Ishikawa (cell line): ENCODE results near the gene INSYN2B.
A peak's percentile ranks its signal among the peaks of the same experiment; 100 is the strongest.

Source experiments
- CEBPB ChIP-seq: IDR thresholded peaks from 2 replicates; pipeline ENCODE4 v1.6.1; 2012
- CREB1 ChIP-seq: IDR thresholded peaks from 2 replicates; pipeline ENCODE4 v1.6.1; 2012; ENCODE audit warnings: low read depth
- EGR1 ChIP-seq: IDR thresholded peaks from 2 replicates; pipeline ENCODE4 v1.6.1; 2012
- EP300 ChIP-seq: IDR thresholded peaks from 2 replicates; pipeline ENCODE4 v1.6.1; 2012; ENCODE audit warnings: borderline replicate concordance
- FOXM1 ChIP-seq: IDR thresholded peaks from 2 replicates; pipeline ENCODE4 v1.6.1; 2012; ENCODE audit warnings: low read depth, borderline replicate concordance
- NFIC ChIP-seq: IDR thresholded peaks from 2 replicates; pipeline ENCODE4 v1.6.1; 2012
- RAD21 ChIP-seq: IDR thresholded peaks from 2 replicates; pipeline ENCODE4 v1.6.1; 2012; ENCODE audit warnings: low read depth
- TAF1 ChIP-seq: IDR thresholded peaks from 2 replicates; pipeline ENCODE4 v1.6.1; 2012; ENCODE audit warnings: low read depth, mild to moderate bottlenecking
- TCF12 ChIP-seq: IDR thresholded peaks from 2 replicates; pipeline ENCODE4 v1.6.1; 2012; ENCODE audit warnings: low read depth
- TEAD4 ChIP-seq: IDR thresholded peaks from 2 replicates; pipeline ENCODE4 v1.6.1; 2012
- YY1 ChIP-seq: IDR thresholded peaks from 2 replicates; pipeline ENCODE4 v1.6.1; 2012; ENCODE audit warnings: low read depth
- ZBTB7A ChIP-seq: IDR thresholded peaks from 2 replicates; pipeline ENCODE4 v1.6.1; 2012; ENCODE audit warnings: low read depth
- TF ChIP-seq, protein P1 (sequence below): IDR thresholded peaks from 2 replicates; pipeline ENCODE4 v1.6.1; 2012; ENCODE audit warnings: low read depth, mild to moderate bottlenecking
- TF ChIP-seq, protein P2 (sequence below): IDR thresholded peaks from 2 replicates; pipeline ENCODE4 v1.6.1; 2012
- TF ChIP-seq, protein P3 (sequence below): IDR thresholded peaks from 2 replicates; pipeline ENCODE4 v1.6.1; 2012

Gene INSYN2B

DNA sequence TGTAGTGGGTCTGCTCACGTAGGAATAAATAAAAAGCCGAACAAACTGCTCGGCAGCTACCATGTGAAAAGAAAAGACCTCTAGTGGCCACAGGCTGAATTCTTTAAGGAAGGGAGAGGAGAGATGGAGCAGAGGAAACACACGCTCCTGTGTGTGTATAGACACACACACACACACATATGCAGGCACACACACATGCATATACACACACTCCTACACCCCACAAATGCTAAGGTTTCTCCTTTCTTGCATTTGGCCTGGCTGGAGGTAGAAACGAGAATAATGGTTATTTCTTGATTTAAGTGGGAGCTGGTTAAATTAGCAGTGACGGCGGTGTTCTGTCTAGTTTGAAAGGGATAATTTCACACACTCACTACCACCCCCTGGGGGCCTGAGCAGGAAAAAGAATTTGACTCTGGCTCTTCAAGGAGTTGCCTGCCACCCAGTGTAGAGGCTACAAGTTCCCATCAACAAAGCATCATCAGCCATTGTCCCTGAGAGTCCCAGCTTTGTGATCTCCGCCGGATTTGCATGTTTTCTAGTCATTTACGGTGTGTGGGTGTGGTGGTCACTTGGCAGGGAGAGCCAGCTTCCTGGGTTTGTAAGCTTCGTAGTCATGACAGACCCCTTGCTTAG, at the start of gene INSYN2B:
Gene INSYN2B, minus strand, starts transcription at position 78 of the 636 bp plus-strand sequence. CDS start 96,597 bp downstream, outside the sequence.
- peak; percentile 28; the same call in 1 of the 2 replicates for TF ChIP-seq RAD21
- TF ChIP-seq TEAD4 = no peak
- TF ChIP-seq FOXM1 = no peak
- no peak for TF ChIP-seq EGR1
- no peak for TF ChIP-seq CEBPB
- TF ChIP-seq, protein P1, sequence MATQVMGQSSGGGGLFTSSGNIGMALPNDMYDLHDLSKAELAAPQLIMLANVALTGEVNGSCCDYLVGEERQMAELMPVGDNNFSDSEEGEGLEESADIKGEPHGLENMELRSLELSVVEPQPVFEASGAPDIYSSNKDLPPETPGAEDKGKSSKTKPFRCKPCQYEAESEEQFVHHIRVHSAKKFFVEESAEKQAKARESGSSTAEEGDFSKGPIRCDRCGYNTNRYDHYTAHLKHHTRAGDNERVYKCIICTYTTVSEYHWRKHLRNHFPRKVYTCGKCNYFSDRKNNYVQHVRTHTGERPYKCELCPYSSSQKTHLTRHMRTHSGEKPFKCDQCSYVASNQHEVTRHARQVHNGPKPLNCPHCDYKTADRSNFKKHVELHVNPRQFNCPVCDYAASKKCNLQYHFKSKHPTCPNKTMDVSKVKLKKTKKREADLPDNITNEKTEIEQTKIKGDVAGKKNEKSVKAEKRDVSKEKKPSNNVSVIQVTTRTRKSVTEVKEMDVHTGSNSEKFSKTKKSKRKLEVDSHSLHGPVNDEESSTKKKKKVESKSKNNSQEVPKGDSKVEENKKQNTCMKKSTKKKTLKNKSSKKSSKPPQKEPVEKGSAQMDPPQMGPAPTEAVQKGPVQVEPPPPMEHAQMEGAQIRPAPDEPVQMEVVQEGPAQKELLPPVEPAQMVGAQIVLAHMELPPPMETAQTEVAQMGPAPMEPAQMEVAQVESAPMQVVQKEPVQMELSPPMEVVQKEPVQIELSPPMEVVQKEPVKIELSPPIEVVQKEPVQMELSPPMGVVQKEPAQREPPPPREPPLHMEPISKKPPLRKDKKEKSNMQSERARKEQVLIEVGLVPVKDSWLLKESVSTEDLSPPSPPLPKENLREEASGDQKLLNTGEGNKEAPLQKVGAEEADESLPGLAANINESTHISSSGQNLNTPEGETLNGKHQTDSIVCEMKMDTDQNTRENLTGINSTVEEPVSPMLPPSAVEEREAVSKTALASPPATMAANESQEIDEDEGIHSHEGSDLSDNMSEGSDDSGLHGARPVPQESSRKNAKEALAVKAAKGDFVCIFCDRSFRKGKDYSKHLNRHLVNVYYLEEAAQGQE = no peak

DNA sequence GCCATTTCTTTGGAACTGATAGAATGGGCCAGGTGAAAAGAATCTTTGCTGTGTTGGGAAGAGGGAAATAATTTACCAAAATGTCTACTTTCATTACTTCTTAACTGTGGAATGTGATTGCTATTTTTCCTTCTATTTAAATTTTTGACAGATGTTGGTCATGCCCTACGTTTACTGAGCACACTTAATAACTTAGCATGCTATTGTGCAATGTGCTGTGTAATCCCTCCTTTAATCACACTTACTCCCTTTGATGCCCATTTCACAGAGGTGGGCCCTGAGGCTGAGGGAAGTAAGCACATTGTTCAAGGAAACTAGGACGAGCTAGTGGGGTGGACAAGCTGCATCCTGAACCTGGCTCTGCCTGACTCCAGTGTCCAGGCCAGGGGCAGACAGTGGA, 47.8 kb upstream of the INSYN2B start:
- no peak for TF ChIP-seq CREB1
- TF ChIP-seq TEAD4 = no peak
- TF ChIP-seq ZBTB7A = no peak
- TF ChIP-seq EP300 = no peak
- no peak for TF ChIP-seq TCF12
- TF ChIP-seq EGR1 = no peak
- TF ChIP-seq, protein P1 = no peak
- TF ChIP-seq FOXM1 = no peak
- TF ChIP-seq, protein P2, sequence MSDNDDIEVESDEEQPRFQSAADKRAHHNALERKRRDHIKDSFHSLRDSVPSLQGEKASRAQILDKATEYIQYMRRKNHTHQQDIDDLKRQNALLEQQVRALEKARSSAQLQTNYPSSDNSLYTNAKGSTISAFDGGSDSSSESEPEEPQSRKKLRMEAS = no peak
- TF ChIP-seq, protein P3, sequence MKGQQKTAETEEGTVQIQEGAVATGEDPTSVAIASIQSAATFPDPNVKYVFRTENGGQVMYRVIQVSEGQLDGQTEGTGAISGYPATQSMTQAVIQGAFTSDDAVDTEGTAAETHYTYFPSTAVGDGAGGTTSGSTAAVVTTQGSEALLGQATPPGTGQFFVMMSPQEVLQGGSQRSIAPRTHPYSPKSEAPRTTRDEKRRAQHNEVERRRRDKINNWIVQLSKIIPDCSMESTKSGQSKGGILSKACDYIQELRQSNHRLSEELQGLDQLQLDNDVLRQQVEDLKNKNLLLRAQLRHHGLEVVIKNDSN = no peak
- TF ChIP-seq NFIC = no peak
- no peak for TF ChIP-seq TAF1
- no peak for TF ChIP-seq CEBPB
- no peak for TF ChIP-seq RAD21
- TF ChIP-seq YY1 = no peak

GRCh38 chr5:170025853-170026252, 45.6 kb upstream of the INSYN2B start:
- TF ChIP-seq RAD21 (no peak), YY1 (no peak), CEBPB (no peak), EGR1 (no peak), TEAD4 (no peak), FOXM1 (no peak), CREB1 (no peak), EP300 (no peak), NFIC (no peak), ZBTB7A (no peak), TCF12 (no peak), TAF1 (no peak)
- TF ChIP-seq, protein P1 = no peak
- TF ChIP-seq, protein P2 = no peak
- TF ChIP-seq, protein P3 = no peak

GRCh38 chr5:170021506-170021905, 41.2 kb upstream of the INSYN2B start:
- TF ChIP-seq, protein P2 = no peak
- TF ChIP-seq EP300 (no peak), RAD21 (no peak), CREB1 (no peak), TCF12 (no peak), FOXM1 (no peak), YY1 (no peak), EGR1 (no peak), ZBTB7A (no peak), NFIC (no peak), CEBPB (no peak), TAF1 (no peak), TEAD4 (no peak)
- TF ChIP-seq, protein P3 = no peak
- TF ChIP-seq, protein P1 = no peak
